Lower leg skin (tissue), 3 donors: Measurements from ENCODE around the gene ADGRG2.

Source experiments
- CTCF ChIP-seq, 3 donors: fragments of 450-650 bp; IDR thresholded peaks; one replicate each; pipeline ENCODE4 v1.5.1; 2016; ENCODE audit warnings: antibody characterized with exemption in 3 of 3, mild to moderate bottlenecking in 3 of 3, moderate library complexity in 2 of 3
- POLR2A ChIP-seq, 2 donors: fragments of 450-650 bp; IDR thresholded peaks; one replicate each; pipeline ENCODE4 v1.6.1; 2016 to 2017; ENCODE audit warnings: antibody characterized with exemption in 2 of 2, mild to moderate bottlenecking in 1 of 2, moderate library complexity in 1 of 2

GRCh38 chrX:19156186-19156585 lies 33.9 kb upstream of the ADGRG2 start:
- TF ChIP-seq CTCF (IDR thresholded peaks at IDR 0.05) (no peak), POLR2A (IDR thresholded peaks at IDR 0.05) (no peak)
